ENCODE data around the gene AGMO.

- TF ChIP-seq CTCF (IDR thresholded peaks at IDR 0.05; ENCODE audit: poor library complexity) (no peak), EZH2phosphoT487 (IDR thresholded peaks at IDR 0.05; ENCODE audit: low read depth, severe bottlenecking, unreplicated experiment) (no peak)
Measured at GRCh38 chr7:15352421-15353206, 209.2 kb downstream of the AGMO start.

All from hepatocyte (in vitro differentiated cells).